Astrocyte of the hippocampus (primary cell): Measurements from ENCODE around the gene TCF25.
"Not testable (repeated sequence)": the region's sequence is repeated elsewhere in the genome, so short reads cannot be mapped to it uniquely, and the experiment has no call there.

Experiments
- DNase-seq: peaks from one replicate; pipeline ENCODE4 v3.0.0; 2011; ENCODE audit warnings: low read depth, low spot score

Gene TCF25

DNA sequence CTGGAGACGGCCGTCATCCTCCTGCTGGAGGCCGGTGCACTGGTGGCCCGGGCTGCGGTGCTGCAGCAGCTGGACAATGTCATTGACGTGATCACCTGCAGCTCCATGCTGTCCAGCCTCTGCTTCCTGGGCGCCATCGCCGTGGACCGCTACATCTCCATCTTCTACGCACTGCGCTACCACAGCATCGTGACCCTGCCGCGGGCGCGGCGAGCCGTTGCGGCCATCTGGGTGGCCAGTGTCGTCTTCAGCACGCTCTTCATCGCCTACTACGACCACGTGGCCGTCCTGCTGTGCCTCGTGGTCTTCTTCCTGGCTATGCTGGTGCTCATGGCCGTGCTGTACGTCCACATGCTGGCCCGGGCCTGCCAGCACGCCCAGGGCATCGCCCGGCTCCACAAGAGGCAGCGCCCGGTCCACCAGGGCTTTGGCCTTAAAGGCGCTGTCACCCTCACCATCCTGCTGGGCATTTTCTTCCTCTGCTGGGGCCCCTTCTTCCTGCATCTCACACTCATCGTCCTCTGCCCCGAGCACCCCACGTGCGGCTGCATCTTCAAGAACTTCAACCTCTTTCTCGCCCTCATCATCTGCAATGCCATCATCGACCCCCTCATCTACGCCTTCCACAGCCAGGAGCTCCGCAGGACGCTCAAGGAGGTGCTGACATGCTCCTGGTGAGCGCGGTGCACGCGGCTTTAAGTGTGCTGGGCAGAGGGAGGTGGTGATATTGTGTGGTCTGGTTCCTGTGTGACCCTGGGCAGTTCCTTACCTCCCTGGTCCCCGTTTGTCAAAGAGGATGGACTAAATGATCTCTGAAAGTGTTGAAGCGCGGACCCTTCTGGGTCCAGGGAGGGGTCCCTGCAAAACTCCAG, 46.4 kb downstream of the TCF25 start:
- no peak for DNase-seq

DNA sequence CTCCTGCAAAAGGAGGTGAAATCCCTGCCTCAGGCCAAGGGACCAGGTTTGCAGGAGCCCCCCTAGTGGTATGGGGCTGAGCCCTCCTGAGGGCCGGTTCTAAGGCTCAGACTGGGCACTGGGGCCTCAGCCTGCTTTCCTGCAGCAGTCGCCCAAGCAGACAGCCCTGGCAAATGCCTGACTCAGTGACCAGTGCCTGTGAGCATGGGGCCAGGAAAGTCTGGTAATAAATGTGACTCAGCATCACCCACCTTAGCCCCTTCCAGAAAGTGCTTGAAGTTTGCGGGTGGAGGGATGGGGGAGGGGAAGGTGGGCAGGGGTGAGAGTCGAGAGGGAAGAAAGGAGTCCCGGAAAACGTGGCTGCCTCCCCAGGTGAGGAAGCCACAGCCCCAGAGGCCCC, 47.3 kb downstream of the TCF25 start:
- peak; percentile 65 for DNase-seq

DNA sequence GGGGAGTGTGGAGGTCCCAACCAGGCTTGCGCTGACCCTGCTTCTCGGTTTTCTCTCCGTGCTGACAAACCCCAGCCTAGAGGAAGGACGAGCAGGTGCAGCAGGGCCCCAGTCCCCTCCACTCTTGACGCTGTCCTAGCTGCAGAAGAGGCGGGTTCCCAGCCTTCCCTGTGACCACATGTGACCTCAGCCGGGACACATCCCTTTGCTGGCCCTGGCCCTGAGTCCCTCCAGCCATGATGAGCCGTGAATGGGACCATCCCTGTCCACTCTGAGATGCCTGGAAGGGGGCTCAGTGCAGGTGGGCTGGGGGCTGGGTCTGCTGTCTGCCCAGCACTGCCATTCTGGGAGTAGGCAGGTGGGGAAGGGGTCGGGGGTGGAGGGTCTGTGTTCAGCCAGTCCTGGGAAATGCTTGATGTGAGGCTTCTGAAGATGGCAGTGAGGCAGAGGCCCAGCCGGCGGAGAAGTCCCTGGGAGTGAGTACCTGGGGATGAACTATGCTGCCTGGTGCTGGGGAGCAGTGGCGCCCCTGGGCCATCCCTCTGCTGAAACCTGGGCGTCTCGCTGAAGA, 47.8 kb downstream of the TCF25 start:
- no peak for DNase-seq

DNA sequence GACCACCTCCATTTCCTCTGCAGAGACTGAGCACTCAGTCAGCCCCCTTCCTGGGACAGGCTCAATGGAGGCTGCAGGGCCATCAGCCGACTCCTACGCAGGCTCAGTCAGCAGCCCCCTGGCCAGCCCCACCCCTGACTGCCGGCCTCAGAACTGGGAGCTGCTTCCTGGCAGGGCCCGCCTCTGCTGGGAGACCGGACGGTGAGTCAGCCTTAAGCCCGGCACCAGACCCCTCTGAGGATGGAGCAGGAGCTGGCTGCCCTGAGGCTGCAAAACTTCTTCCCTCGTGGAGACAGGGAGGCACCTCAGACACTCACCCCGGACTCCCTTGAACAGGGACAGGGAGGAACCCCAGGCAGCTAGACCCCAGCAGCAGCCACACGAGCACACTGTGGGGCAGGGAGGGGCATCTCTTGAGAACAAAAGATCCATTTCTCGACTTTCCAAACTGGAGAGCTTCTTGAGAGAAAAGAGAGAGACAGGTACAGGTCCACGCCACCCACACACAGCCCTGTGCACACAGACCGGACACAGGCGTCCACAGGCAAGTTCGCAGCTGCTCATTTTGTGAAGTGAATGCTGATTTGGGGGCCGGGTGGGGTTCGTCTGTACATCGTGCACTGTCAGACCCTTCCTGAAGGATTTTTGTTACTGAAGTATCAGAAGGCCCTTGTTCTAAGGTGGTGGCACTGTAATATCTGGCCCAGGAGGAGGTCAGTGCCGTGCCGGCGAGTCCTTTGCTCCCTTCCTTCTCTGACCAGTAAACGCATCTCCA, 48.5 kb downstream of the TCF25 start:
- DNase-seq: peak; percentile 97

DNA sequence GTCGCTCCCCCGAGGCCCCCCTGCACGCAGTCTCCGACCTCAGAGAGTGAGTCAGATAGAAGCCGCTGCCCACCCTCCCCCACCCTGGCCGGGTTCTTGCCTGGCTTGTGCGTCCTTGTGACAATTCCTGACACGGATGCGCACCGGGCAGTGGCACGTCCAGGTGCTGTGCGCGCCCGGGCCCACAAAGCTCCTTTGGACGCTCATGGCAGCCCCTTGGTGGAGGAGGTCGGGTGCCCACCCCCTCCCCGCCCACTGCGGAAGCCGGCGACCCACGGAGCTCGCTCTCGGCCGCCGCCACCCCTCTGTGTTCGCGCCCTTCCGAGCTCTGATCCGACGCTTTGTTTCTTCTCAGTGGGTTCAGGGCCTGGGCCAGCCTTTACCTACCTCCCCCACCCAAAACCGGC, 49.1 kb downstream of the TCF25 start:
- DNase-seq: peak; percentile 97

GRCh38 chr16:89922884-89923639, 49.7 kb downstream of the TCF25 start, which contains the start of gene TUBB3:
Gene TUBB3, plus strand, starts transcription at chr16:89923342. Its CDS starts 60 bp downstream, at chr16:89923402.
- DNase-seq: peak; percentile 97

DNA sequence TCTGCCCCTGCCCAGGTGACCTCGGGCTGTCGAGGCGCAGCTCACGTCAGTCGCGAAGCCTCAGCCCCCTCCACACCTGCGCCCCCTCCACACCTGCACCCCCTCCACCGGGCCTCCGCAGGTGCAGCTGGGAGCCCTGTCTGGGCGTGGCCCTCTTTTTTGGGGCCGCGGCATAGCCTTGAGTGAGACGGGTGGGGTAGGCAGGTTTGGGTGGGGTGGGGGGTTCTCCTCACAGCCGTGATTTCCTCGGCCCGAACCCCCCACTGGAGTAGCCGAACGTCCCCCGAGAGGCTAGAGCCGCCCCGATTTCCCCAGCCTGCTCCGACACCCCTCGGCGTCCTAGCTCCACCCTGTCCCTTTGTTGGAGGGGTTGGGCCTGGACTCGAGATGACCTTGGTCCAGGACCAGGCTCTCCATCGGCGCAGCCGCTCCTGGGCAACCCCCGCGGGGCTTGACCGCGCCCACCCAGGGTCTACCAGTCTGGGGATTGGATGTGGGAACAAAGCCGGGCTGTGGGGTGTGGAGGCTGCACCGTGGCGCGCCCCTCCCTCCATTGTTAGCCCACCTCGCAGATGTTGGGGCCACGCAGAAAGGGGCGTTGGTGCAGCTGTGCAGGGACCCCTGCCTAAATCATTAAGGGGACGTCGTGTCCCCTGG, 50.4 kb downstream of the TCF25 start:
- peak; percentile 59 for DNase-seq

DNA sequence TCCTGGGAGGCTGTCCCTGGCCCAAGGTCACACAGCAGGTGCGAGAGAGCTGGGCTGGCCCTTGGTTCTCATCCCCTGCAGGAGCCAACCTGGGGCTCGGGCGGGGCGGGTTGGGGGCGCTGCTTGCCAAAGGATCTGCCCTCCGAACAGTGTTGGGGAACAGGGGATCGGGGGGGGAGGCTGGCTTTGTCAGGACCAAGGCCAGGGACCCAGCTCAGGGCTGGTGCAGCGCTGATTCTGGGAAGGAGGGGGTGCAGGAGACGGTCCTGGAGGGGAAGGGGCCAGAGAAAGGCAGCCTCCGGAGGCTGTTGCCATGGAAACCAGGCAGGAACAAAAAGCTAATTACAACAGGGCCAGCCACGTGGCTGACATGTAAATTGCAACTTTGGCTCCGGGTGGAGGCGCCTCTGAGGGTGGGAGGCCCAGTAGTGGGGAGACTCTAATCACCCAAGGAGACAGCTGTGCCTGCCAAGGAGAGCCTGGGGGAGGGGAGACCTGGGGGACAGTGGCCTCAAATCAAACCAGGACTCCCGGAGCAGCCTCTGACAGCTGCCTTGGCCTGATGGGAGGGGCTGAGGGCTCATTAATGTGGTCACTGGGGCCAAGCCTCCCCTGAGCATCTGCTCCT, 51.0 kb downstream of the TCF25 start:
- DNase-seq: peak; percentile 75

DNA sequence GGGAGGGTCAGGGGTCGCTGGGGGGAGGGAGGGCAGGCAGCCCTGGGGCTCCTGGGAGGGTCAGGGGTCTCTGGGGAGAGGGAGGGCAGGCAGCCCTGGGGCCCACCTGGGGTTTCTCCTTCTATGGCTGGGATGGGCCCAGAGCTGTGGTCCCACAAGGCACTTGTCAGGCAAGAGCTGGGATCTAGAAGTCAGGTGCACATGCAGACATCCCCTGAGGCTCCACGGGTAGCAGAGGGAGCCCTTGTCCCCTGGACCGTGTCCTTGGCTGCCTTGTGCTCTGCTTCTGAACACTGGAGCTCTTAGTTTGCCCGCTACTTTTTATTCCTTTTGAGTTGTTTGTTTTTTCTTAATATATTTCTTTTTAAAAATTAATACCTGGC, 51.5 kb downstream of the TCF25 start:
- no peak for DNase-seq

DNA sequence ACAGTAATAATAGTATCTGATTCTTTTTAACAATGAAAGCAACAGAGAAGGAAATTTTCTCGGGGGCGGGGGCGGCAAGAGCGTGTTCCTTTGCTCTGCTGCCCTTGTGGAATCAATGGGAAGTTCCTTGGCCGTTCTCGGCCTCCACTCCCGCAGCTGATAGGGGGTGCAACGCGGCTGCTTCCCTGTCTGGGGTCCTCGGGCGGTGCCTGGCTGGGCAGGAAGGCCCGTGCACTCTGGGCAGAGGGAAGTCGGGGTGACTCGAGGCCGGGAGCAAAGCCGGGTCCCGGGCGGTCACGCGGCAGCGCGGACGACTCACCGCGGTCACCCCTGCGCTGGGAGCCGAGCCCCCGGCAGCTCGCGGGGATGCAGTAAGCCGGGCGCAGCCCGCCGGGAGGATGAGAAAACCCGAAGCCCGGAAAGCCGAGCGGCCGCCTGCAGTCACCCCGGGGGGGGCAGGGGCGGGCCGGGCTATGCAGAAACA, 52.2 kb downstream of the TCF25 start:
- no peak for DNase-seq

DNA sequence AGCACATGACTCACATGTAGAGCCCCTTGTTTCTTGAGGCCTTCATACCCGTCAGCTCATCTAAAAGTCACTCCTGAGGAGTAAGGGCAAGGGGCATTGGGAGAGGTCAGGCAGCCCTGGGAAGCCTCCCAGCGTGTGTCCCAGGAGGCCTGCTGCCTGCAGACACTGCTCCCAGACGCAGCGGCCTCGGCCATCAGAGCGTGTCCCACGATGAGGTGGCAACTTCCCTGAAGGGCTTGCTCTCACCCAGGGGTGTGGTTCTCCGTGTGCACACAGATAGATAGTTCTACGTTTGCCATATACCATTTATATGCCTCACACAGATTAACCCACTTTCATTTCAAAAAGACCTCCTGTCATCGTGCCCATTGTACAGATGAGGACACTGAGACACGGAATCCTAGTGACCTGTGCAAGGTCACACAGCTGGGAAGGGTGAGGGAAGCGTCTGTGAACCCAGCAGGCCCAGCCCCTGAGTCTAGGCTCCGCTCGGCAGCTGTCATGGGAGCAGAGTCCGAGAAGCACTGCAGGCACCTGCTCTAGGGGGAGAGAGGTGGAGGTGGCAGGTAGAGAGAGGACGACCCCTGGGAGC, 58.0 kb downstream of the TCF25 start:
- no peak for DNase-seq

DNA sequence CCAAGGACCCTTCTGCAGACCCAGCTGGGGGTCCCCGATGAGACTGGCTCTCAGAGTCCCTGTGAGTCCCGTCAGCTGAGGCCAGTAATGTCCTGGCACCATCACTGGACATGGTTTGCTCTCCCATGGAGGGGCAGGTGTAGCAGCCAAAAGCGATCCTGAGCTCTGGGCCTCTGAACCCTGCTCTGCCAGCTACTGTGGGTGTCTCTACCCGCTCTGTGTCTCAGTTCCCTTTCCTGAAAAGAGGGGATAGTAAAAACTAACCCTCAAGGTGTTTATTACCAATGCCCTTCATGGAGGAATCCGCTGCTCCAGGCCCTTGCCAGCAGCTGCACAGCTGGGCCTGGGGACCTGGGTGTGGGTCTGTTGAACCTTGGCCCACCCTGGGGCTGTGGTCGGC, 58.6 kb downstream of the TCF25 start:
- DNase-seq: no peak

DNA sequence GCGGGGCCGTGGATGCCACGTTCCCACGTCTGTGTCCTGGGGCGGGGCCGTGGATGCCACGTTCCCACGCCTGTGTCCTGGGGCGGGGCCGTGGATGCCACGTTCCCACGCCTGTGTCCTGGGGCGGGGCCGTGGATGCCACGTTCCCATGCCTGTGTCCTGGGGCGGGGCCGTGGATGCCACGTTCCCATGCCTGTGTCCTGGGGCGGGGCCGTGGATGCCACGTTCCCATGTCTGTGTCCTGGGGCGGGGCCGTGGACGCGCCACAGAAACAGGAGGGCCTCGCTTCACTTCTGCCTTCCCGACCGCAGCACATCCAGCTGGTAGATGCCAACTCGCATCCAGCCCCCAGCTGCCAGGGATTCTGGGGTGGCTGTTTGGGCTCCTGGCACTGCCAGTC, 60.6 kb downstream of the TCF25 start:
- not testable (repeated sequence) for DNase-seq

DNA sequence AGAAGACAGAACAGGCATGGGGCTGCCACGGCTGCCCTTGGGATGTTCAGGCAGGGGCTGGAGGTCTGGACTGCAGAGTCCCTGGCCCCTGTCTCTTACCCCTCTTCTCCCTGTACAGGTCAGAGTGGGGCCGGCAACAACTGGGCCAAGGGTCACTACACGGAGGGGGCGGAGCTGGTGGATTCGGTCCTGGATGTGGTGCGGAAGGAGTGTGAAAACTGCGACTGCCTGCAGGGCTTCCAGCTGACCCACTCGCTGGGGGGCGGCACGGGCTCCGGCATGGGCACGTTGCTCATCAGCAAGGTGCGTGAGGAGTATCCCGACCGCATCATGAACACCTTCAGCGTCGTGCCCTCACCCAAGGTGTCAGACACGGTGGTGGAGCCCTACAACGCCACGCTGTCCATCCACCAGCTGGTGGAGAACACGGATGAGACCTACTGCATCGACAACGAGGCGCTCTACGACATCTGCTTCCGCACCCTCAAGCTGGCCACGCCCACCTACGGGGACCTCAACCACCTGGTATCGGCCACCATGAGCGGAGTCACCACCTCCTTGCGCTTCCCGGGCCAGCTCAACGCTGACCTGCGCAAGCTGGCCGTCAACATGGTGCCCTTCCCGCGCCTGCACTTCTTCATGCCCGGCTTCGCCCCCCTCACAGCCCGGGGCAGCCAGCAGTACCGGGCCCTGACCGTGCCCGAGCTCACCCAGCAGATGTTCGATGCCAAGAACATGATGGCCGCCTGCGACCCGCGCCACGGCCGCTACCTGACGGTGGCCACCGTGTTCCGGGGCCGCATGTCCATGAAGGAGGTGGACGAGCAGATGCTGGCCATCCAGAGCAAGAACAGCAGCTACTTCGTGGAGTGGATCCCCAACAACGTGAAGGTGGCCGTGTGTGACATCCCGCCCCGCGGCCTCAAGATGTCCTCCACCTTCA, 61.5 kb downstream of the TCF25 start:
- DNase-seq: no peak

DNA sequence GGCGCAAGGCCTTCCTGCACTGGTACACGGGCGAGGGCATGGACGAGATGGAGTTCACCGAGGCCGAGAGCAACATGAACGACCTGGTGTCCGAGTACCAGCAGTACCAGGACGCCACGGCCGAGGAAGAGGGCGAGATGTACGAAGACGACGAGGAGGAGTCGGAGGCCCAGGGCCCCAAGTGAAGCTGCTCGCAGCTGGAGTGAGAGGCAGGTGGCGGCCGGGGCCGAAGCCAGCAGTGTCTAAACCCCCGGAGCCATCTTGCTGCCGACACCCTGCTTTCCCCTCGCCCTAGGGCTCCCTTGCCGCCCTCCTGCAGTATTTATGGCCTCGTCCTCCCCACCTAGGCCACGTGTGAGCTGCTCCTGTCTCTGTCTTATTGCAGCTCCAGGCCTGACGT, 62.2 kb downstream of the TCF25 start:
- not testable (repeated sequence) for DNase-seq

- no peak for DNase-seq
Observed at GRCh38 chr16:89936034-89936433, 62.6 kb downstream of the TCF25 start.

DNA sequence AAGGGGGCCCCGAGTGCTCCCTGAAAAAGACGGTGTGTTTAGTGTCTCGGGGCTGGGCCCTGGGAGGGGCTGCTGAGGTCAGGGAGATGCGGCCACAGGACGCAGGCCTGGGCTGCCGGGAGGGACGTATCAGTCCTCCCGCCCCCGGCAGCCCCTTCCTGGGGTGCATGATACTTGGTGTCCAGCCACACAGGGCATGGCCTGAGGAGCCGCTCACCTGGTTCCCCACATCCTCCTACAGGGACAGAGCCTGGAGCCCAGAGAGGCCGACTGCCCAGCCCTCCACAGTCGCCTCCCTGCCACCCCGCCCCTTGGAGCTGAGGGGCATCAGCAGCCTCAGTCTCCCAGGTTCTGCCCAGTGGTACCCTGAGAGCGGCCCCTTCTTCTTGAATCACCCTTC, 63.1 kb downstream of the TCF25 start:
- no peak for DNase-seq

- no peak for DNase-seq
Observed at GRCh38 chr16:89936981-89937380, 63.6 kb downstream of the TCF25 start.
